ENCODE measurements around the gene SPNS2.

SPNS2 gene

DNA sequence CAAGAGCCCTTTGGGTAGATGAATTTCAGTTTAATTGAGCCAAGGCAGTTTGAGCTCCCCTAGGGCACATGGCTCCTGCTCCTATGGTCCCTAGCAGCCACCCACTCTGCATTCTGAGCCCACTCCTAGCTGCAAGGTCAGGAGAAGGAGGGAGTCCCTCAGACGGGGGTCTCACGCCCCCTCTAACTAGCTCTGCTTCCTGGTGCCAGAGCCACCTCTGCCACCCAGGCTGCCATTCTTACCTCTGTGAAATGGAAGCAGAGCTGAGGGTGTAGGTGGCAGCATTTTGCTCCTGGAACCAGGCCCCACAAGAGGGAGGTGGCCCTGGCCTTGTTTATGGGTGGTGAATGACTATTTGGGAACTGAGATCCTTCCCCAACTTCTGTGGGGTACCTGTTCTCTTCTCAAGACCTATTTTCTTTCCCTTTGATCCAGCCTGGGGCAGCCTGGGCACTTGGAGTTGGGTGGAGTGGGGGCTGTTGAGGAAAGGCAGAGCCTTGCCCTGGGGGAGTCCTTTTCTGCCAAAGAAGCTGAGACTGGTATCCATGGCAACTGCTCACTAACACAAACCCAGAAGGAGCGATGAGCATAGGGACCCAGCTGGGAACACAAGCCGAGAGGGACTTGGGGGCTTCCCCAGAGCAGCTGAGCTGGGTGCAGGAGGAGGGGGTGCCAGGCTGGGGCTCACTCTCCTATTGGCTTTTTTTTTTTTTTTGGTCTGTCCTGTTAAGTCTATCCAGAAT, 4.8 kb downstream of the SPNS2 start:
- DNase-seq (ENCODE audit: low spot score), result no peak

DNA sequence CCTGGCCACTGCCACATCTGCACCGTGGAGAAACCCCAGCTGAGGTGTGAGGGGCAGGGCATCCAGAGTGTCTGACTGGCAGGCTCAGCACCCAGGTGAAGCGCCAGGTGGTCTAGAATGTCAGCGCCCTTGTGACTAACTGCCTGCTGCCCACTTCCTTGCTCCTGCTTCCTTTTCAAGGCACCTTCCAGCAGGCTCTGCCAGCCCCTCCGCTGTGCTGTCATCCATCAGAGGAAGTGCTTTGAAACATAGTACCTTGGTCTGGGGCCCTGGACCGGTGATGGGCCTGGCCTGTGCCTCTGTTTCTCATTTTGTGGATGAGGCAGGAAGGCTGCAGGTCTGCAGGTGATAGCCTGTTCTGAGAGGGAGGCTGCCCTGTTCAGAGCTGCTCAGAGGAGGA, 5.5 kb downstream of the SPNS2 start:
- no peak for DNase-seq (ENCODE audit: low spot score)

DNA sequence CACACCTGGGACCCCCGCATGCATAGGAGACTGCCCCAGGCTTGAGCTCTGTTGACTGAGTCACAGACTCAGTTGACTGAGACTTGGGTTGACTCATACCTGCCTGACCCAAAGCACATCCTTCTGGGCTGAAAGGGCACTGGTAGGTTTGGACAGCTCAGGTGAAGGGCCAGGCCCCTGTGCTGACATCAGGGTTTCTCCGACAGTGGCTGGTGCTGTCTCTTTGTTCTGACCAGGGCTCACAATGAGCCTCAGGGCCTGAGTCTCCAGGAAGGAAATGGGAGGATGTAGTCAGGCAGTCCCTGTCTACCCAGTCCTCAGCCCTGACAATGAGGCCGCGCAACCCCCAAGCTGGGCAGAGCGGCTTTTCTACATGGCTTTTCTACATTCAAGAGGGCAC, 6.5 kb downstream of the SPNS2 start:
- DNase-seq (ENCODE audit: low spot score), result peak; percentile 82

DNA sequence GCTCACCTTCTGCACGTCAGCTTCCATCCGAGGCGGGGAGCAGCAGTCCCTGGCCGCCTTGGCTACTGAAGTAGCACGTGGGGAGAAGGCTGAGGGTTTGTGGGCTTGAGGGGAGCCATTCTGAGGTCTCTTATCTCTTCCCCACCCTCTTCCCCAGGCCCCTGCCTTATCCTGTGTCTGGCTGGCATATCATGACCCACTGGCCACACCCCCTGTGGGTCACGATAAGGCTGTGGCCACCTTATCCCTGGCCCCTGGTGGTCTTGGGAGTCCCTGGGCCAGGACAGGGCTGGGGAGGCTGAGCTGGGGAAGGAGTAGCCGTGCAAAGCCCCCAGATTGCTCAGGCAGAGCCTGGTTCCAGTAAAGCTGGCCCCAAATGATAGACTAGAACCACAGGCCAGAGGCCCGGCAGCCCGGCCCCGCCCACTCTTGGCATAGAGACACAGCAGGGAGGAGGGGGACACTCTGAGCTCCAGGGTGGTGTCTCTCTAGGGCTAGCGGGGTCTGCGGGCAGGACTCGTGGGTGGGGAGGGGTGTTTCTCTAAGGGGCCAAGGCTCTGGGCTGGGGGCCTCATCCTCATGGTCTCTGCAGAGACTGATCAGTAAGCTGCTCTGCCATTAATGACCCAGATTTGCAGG, 7.6 kb downstream of the SPNS2 start:
- DNase-seq (ENCODE audit: low spot score), result no peak

DNA sequence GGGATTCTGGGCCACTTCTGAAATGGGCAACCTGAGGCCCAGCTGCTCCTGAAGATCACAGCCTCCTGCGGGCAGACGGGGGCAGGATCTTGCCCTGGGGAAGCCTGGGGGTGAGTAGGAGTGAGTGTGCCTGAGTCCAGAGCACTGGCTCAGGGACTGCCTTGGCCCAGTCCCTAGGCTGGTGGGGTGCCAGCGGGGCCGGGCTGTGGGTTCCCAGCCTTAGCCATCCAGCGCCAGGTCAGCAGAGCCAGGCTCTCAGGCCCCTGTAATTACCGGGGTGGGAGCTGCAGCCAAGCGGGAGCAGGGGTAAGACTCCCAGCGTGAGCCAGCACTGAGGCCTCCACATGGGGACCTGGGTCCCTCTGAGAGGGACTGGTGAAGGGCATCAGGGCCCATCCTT, 8.2 kb downstream of the SPNS2 start:
- DNase-seq (ENCODE audit: low spot score), result no peak

DNA sequence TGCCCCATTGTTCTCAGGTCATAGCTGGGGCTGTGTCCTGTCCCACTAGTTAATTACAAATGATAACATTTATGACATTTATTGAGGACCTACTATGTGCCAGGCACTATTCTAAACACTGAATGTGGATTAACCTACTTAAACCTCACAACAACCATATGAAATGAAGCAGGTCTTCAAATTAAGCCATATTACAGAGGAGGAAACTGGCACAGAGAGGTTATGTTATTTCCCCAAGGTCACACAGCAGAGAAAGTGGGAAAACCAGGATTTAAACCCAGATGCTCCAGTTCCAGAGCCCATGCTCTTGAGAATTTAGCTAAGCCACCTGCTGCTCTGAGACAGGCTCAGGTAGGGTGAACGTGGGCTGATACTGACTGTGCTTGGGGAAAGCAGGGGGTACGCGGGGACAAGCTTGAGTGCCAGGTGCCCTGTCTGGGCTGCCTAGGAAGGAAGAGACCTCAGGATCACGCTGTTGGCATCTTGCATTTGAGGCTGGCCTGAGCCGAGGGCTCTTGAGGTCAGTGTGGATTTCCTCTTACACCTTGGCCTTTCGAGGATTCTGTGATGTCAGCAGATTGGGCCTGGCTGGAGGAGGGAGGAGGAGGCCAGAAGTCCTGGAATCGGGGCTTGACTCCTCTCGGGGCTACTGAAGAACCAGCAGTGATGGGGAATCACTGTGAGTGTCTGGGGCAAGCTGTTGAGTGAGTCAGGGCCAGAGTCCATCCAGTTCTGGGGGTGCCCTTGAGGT, 8.9 kb downstream of the SPNS2 start:
- no peak for DNase-seq (ENCODE audit: low spot score)

DNA sequence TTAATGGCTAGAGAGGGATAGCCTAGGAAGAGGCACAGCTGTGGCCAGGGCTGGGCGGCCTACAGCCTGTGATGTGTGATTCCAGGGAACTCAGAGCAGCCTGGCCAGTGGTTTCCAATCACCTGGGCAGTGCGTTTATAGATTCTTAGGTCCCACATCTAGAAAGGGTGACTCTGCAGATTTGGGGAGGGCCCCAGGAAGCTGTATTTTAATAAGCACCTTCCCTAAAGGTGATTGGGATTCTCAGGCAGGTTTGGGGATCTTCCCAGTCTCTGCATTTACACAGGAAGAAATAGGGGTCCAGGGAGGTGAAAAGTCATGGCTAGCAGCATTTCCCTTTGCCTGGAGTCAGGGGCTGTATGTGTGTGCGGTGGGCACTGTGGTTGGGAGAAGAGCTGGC, 9.5 kb downstream of the SPNS2 start:
- DNase-seq (ENCODE audit: low spot score), result no peak

DNA sequence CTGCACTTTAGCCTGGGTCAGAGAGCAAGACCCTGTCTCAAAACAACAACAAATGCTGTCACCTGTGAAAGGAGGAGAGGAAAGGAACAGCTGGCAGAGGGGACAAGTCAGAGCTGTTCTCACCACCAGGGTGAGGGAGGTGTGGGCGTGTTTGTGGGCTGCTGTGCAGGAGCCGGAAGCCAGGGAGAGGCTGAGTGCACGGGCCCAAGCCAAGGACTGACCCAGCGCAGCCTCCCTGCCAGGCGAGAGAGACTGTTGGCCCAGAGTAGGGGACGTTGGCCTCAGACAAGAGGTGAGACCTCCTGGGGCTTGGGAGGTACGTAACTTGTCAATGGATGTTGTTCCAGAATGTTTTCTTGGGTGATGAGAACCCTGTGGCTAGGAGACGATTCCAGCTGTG, 10.7 kb downstream of the SPNS2 start:
- DNase-seq (ENCODE audit: low spot score), result no peak

DNA sequence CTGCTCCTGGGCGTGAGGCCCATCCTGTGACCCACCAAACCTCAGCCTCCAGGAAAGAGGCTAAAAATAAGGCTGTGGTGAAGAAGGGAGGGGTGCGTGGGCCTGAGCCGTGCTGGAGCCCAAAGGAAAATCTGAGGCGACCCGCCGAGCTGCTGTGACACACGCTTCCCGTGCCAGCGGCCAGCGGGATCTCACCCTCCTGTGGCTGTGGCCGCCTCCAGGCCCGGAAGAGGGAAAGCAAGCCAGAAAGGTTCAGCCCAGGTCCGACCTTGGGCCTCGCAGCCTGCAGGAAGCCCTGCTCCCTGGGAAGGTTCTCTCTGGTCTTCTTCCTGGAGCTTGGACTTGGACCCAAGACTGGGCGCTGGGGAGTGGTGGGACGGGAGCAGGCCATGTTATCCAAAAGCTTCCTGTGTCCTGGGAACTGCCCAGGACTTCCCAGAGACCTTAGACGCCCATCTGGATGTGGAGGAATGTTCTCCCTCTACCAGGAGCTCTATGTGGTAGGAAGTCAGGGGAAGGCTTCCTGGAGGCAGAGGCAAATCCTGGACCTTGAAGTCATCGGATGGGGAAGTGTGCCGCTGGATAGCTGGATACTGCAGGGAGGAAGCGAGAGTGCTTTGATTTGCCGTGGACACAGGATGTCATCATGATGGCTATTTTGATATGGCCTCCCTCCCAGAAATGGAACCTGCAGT, 11.4 kb downstream of the SPNS2 start:
- peak; percentile 81 for DNase-seq (ENCODE audit: low spot score)

DNA sequence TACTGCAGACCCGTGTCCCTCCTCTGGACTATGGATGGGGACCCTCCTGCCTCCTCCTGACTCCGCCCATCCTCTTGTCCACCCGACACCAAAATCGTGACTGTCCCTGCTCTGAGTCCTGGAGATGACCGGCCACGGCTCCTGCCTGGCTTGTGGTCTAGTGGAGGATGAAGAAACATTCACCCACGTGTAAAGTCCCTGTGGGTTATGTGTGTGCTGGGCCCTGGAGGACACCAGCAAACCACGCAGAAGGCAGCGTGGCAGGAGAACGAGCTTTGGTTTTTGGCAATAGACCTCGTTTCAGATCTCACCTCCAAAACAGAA, 11.9 kb downstream of the SPNS2 start:
- no peak for DNase-seq (ENCODE audit: low spot score)

DNA sequence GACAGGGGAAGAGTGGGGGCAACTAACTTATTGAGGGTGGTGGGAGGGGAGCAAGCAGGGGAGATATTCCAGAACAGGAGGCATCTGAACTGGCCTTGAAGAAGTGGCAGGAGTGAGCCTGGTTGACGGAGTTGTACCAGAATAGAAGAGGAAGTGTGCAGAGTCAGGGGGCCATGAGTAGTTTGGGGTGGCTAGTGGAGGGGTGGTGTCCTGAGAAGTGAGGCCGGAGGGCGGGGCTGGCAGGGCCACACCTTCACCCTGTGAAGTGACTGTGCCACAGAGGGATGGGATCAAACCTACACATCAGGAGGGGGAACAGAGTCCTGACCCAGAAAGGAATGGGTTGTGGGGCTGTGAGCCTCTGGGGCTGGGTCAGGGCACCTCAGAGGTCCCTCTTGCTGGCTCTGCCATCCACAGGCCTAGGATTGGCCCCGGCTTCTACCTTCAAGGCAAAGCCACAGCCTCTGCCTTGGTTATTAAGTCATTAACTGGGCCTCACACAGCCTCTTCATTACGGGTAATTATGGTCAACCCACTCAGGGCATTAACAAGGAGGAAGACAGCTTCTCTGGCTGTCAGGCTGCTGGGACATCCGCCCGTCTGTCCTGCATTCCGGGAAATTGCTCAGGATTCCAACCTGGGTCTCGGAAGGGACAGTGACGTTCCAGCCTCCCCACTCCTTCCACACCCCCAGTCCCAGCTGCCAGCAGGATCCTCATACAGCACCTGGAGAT, 12.7 kb downstream of the SPNS2 start:
- DNase-seq (ENCODE audit: low spot score), result no peak

DNA sequence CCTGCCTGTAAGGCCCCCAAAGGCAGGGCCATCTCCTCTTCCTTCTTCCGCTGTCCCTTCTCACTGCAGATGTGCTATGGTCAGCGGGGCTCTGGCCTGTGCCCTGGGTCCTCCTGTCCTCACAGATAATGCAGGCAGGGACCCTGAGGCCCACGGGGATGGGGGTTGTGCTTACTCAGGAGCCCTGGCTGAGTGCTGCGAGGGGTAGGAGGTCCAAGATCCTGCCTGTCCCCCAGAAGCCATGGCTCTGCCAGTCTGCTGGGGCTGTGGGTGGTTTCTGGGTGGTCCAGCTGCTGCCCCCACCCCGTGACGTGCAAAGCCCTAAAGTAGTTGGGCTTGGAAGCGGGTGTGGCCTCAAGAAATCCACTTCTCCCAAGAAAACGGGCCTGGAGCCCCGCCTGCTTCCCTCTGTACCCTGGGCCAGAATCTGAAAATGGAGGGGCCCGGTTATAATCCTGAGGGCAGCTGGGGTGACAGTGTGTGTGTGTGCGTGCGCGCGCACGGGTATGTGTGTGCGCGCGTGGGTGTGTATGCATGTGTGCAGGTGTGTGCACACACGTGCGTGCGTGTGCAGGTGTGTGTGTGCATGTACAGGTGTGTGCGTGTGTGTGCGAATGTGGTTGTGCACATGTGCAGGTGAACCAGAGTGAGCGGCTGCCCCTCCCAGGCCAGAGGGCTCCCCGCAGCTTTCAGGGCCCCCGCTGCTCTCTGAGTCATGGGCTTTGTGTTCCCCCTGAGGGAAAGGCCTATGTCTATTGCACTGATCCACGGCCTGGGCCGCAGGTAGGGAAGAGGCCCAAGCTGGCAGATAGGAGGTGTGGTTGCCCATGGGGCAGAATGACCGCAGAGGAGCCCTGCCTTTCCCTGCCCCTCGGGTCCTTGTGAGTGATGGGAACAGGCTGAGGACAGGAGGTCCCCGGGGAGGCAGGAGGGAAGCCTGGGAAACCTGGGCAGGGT, 13.8 kb downstream of the SPNS2 start:
- no peak for DNase-seq (ENCODE audit: low spot score)

DNA sequence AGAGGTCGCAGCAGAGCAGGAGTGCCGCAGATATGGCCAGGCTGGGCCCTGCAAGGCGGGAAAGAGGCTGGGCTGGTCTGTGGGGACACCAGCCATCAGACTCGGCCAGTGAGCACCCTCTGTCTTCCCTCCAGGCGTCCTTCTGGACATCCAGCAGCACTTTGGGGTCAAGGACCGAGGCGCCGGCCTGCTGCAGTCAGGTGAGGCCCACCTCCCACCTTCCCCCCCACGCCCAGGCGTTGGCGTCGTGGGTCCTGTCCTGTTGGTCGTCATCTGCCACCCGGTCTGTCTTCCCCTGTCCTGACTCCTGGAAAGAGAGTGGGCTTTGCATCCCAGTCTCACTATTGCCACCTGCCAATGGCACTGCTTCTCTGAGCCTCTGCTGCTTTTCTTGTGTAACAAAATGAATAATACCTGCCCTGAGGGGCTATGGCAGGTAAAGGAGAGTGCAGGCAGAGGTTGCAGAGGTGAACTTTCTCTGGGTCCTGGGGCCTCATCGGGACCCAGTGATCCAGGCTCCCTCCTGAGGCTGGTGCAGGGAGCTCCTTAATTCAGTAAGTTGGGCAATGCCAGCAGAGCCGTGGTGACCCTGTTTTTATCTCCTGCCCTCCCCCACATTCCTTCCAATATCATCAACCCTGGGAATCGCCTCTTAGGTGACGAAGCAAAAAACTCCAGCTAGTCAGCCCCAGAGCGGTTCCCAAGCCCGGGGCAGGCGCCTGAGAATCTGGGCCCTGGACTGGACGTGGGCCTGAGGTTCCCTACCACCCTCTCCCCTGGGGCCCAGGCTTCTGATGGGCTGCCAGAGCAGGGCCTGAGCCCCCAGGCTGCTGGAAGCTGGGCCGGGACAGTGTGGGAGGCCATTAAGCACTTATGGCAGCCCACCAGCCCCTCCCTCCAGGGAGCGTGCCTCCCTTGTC, 14.7 kb downstream of the SPNS2 start:
- no peak for DNase-seq (ENCODE audit: low spot score)

DNA sequence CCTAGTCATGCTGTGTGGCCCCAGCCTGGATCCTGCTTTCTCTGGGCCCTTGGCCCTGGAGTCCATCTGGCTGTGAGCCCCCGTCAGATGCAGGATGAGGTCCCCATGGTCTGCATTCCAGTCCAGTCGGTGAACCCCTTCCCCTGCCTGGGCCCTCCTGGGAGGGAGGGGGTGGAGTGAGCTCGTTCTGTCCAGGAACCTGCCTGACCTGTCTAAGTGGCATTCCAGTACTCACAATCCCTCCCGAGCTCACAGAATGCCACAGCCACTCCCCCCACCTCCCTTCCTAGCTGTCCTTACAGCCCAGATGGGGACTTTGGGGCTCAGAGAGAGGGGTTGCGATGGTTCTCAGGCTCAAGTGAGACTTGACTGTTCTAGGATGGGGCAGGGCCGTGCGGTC, 15.5 kb downstream of the SPNS2 start:
- no peak for DNase-seq (ENCODE audit: low spot score)

DNA sequence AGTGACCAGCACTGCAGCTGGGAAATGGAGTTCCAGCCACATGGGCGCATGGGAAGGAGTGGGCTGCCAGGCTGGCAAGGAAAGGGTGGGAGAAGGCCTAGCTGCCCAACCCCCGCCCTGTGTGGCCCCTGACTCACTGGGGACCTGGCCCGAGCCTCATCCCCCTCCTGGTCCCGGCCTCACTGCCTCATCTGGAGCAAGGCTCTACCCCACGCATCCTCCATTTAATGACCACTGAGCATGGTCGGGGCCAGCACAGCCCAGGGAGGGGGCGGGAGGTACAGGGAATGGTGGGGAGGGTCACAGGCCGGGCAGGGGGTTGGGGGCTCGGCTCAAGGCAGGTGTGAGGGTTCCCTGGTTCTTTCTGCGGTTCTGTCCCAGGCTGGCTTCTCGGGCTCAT, 16.1 kb downstream of the SPNS2 start:
- no peak for DNase-seq (ENCODE audit: low spot score)

DNA sequence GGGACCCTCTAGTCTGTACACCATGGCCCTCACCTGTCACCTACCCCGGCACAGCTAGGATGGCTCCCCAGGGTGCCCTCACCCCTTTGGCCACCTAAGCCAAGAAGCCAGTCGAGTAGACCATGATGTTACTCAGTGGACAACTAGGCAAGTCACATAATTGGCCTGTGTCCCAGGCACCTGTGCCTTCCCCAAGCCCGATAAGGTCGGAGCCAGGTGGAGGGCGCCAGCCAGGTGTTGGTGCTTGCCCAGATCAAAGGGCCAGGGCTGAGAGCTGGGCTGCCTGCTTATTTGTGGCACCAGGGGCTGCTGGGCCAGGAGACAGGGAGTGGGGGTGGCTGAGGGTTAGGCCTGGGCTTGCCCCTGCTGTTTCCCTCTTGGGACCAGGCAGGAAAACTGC, 16.8 kb downstream of the SPNS2 start:
- no peak for DNase-seq (ENCODE audit: low spot score)

DNA sequence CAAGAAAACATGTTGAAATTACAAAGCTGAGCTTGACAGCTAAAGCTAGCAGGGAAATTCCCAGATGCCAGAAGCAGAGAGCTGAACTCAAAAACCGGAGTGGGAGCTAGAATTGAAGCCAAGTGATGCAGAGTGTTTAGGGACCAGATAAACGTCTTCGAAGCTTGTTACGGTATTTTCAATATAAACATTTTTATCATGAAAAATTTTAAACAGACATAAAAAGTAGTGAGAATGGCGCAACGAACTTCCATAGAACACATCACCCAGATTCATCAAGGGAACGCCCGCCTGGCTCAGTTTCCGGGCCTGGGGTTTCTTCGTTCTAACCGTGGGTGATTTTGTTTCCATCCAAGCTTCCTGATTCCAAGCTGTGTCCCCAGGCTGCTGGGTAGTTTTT, 18.1 kb downstream of the SPNS2 start:
- DNase-seq (ENCODE audit: low spot score), result no peak

DNA sequence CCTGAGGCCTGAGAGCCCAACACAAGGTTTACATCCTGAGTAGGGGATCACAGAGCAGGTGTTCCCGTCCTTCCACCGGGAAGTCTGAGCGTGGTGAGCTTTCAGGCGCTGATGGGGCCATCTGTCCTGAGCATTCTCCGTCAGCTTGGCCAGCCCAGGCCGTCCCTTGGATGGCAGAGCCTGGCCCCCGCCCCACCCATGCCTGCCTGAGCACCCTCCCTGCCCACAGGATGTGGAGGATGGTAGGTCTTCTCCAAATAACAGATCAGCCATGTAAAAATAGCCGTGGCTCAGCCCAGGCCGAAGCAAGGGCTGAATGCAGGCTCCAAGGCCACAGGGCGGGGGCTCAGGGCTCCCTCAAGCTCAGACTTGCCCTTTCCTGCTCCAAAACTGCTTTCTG, 20.2 kb downstream of the SPNS2 start:
- no peak for DNase-seq (ENCODE audit: low spot score)

DNA sequence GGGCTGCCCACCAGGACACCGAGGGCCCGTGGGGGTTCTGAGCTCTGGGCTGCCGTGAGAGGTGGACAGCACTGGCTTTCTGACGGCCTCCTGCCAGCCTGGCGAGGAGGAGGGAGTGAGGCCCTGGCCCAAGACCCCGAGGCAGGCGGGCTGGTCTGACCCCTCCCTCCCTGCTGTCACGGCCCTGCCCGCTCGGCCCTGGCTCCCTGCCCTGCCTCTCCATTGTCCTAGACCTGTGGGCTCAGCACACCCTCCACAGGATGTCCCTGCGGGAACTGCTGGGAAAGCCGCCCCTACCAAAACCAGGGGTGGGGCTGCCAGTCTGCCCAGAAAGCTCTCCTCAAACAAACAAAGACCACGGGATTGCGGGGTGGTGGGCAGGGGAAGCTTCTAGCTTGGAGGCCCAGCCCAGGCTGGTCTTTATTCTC, 20.7 kb downstream of the SPNS2 start:
- no peak for DNase-seq (ENCODE audit: low spot score)

Measured in kidney capillary endothelial cell (primary cell).